Panc1 (cell line): ENCODE results near the gene FASTKD2. TPM values are rescaled to one million over a fixed set of nuclear protein-coding genes. Genes with fewer than 3 reads are reported as not detected.
"Not testable (repeated sequence)": the region's sequence is repeated elsewhere in the genome, so short reads cannot be mapped to it uniquely, and the experiment has no call there.

Experiments
- ATAC-seq: fragments of 200-7000 bp; cut with Tn5 transposase; 2 replicates; pipeline ENCODE4 v1.9.1; 2020; ENCODE audit warnings: mild to moderate bottlenecking, moderate library complexity
- BruUV-seq: library from RNA; stranded (reverse); fragments of 400-500 nt; replicated peaks from 2 replicates; lab custom pipeline; 2021; lab: Mats Ljungman, UMichigan
- CTCF ChIA-PET: fragments of 300-600 bp; sonication (Branson Sonifier 250); formaldehyde crosslinking; loops from one replicate; lab custom pipeline; 2022; ENCODE audit warnings: antibody characterized with exemption; lab: Charles Lee
- POLR2A ChIA-PET: fragments of 300-600 bp; sonication (Branson Sonifier 250); formaldehyde crosslinking; loops from one replicate; lab custom pipeline; 2022; ENCODE audit warnings: antibody characterized with exemption; lab: Charles Lee
- DNase-seq: peaks from one replicate; pipeline ENCODE4 v3.0.0-alpha.2; 2010; ENCODE audit warnings: low read depth, low spot score
- H3K27ac ChIP-seq: 2 replicates; pipeline ENCODE4 v1.5.1; 2011; ENCODE audit warnings: mild to moderate bottlenecking, low read length, inconsistent platforms
- H3K27me3 ChIP-seq: fragments of 200-500 bp; sonication (Bioruptor generic); 2 replicates; pipeline ENCODE4 v1.6.0; 2014; ENCODE audit warnings: low read length, inconsistent platforms; ENCODE audit not compliant: control insufficient read depth, insufficient read depth
- H3K36me3 ChIP-seq: fragments of 200-500 bp; sonication (Bioruptor generic); 2 replicates; pipeline ENCODE4 v1.5.1; 2014; ENCODE audit warnings: inconsistent platforms, mild to moderate bottlenecking, low read length, moderate library complexity; ENCODE audit not compliant: control insufficient read depth, insufficient read depth
- H3K4me1 ChIP-seq: 2 replicates; pipeline ENCODE4 v1.5.1; 2011; ENCODE audit warnings: inconsistent platforms, mild to moderate bottlenecking, low read length, moderate library complexity; ENCODE audit not compliant: control insufficient read depth, insufficient read depth
- H3K4me3 ChIP-seq, 2 experiments: 2 replicates each; pipeline ENCODE4 v1.5.1; 2011 to 2012; ENCODE audit warnings: low read depth in 2 of 2, low read length in 2 of 2, mild to moderate bottlenecking in 2 of 2, inconsistent platforms in 1 of 2, moderate library complexity in 1 of 2
- H3K9me3 ChIP-seq: fragments of 200-500 bp; sonication (Bioruptor generic); 2 replicates; pipeline ENCODE4 v1.5.1; 2014; ENCODE audit warnings: low read depth, mild to moderate bottlenecking, inconsistent platforms, low read length, moderate library complexity; ENCODE audit not compliant: control insufficient read depth, insufficient read depth
- POLR2AphosphoS5 ChIP-seq: IDR thresholded peaks from 2 replicates; pipeline ENCODE4 v1.6.1; 2012; ENCODE audit warnings: mild to moderate bottlenecking, low read depth, low read length, moderate library complexity
- SIN3A ChIP-seq: IDR thresholded peaks from 2 replicates; pipeline ENCODE4 v1.6.1; 2012; ENCODE audit warnings: low read depth, mild to moderate bottlenecking, low read length, moderate library complexity, borderline replicate concordance; ENCODE audit not compliant: insufficient read depth
- in situ Hi-C: cut with HindIII; loops from 2 replicates; pipeline ENCODE4 v1.10.0; 2016; ENCODE audit warnings: low sequenced_read_pairs, low pct_unique_long_range_greater_than_20kb
- intact Hi-C: fragments of 100-400 bp; cut with micrococcal nuclease; formaldehyde crosslinking; loops from one replicate; pipeline ENCODE4 v1.10.0; 2022; ENCODE audit not compliant: unreplicated experiment
- total RNA-seq: library from RNA; stranded (reverse); gene quantifications from one replicate; pipeline ENCODE4 v1.2.1, GENCODE V29; 2021; ENCODE audit not compliant: unreplicated experiment
- TF ChIP-seq, protein P1 (sequence below), 2 experiments: IDR thresholded peaks; 2 replicates each; pipeline ENCODE4 v1.6.1; 2011 to 2012; ENCODE audit warnings: low read depth in 2 of 2, control low read depth in 1 of 2, low read length in 1 of 2, mild to moderate bottlenecking in 1 of 2, moderate library complexity in 1 of 2; ENCODE audit not compliant: insufficient read depth in 1 of 2
- TF ChIP-seq, protein P2 (sequence below): fragments of 450-650 bp; IDR thresholded peaks from 2 replicates; pipeline ENCODE4 v1.5.1; 2017; ENCODE audit warnings: mild to moderate bottlenecking

FASTKD2 gene
- total RNA-seq, 1 experiment from 2014 or later = 20.5 TPM

DNA sequence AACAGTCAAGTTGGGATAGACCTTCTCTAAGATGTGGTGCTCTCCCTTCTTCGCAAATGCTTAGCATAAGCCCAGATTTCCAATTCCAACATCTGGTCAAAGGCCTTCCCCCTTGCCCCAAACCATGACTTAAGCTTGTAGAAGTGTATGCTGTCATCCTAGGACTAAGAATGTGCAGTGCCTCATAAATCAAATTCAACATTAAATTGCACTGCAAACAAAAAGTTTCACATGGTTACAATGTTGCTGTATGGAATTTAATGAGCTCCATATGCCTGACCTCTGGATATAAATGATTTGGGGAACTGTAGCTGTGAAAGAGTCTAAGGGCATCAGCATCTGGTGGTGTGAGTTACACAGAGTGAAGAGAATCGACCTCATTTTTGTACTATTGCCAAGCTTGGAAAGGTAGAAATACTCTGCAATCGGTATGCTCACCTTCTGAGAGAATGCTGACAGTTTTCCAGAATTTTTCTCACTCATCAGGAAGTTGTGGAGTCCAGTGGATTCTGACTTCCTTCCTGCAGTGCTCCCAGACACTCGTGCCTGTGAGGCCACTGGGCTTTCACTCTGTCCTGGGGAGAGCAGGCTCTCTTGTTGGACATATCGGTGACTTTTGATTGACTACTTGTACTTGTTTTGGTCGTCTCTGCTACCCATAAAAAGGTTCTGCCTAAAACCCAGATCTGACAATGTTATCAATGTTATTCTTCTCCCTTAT lies 40.6 kb downstream of the FASTKD2 start:
- Histone ChIP-seq H3K36me3 (no peaks in the 10 kb centered on the region), H3K27ac (no peak overlapping the region), H3K9me3 (no peaks in the 10 kb centered on the region), H3K27me3 (no peaks in the 10 kb centered on the region), H3K4me3 (no peak overlapping the region), H3K4me1 (no peaks in the 10 kb centered on the region)
- ATAC-seq = no peak
- TF ChIP-seq POLR2AphosphoS5 (no peak), SIN3A (no peak)
- TF ChIP-seq, protein P1, sequence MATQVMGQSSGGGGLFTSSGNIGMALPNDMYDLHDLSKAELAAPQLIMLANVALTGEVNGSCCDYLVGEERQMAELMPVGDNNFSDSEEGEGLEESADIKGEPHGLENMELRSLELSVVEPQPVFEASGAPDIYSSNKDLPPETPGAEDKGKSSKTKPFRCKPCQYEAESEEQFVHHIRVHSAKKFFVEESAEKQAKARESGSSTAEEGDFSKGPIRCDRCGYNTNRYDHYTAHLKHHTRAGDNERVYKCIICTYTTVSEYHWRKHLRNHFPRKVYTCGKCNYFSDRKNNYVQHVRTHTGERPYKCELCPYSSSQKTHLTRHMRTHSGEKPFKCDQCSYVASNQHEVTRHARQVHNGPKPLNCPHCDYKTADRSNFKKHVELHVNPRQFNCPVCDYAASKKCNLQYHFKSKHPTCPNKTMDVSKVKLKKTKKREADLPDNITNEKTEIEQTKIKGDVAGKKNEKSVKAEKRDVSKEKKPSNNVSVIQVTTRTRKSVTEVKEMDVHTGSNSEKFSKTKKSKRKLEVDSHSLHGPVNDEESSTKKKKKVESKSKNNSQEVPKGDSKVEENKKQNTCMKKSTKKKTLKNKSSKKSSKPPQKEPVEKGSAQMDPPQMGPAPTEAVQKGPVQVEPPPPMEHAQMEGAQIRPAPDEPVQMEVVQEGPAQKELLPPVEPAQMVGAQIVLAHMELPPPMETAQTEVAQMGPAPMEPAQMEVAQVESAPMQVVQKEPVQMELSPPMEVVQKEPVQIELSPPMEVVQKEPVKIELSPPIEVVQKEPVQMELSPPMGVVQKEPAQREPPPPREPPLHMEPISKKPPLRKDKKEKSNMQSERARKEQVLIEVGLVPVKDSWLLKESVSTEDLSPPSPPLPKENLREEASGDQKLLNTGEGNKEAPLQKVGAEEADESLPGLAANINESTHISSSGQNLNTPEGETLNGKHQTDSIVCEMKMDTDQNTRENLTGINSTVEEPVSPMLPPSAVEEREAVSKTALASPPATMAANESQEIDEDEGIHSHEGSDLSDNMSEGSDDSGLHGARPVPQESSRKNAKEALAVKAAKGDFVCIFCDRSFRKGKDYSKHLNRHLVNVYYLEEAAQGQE (IDR thresholded peaks at IDR 0.05; ENCODE audit: insufficient read depth in 1 of 2, low read depth in 2 of 2, low read length in 1 of 2) = no peak
- TF ChIP-seq, protein P2, sequence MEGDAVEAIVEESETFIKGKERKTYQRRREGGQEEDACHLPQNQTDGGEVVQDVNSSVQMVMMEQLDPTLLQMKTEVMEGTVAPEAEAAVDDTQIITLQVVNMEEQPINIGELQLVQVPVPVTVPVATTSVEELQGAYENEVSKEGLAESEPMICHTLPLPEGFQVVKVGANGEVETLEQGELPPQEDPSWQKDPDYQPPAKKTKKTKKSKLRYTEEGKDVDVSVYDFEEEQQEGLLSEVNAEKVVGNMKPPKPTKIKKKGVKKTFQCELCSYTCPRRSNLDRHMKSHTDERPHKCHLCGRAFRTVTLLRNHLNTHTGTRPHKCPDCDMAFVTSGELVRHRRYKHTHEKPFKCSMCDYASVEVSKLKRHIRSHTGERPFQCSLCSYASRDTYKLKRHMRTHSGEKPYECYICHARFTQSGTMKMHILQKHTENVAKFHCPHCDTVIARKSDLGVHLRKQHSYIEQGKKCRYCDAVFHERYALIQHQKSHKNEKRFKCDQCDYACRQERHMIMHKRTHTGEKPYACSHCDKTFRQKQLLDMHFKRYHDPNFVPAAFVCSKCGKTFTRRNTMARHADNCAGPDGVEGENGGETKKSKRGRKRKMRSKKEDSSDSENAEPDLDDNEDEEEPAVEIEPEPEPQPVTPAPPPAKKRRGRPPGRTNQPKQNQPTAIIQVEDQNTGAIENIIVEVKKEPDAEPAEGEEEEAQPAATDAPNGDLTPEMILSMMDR = no peak
- CTCF ChIA-PET = no interaction called here
- intact Hi-C loops (loop anchor here (10.0 kb wide), 1 partner anchor 359 kb away; the partner anchor contains the start of gene KLF7), in situ Hi-C loops (no loop called here)
- DNase-seq = no peak
- POLR2A ChIA-PET = no interaction called here
- BruUV-seq = no TSS peak

DNA sequence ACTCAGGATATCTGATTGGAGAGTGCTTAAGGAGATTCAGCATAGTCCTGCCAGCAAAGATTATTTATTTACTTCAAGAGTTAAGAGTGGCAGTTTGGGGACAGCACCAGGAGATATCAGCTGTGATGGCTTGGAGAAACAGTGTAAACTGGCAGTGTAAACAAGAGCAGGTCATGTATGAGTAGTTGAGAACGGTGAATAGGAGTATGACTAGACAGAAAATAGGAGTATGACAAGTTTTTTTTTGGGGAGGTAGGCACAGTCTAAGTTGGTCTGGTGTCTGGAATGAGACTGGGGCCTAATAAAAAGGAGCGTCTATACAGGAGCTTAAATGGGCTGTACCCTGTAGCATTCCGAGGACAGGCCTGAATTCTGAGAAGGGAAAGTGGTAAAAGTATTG lies 42.2 kb downstream of the FASTKD2 start:
- H3K36me3 ChIP-seq, H3K27ac ChIP-seq, H3K4me1 ChIP-seq, CTCF ChIA-PET, in situ Hi-C loops, H3K27me3 ChIP-seq, H3K4me3 ChIP-seq, BruUV-seq, DNase-seq, ATAC-seq, POLR2A ChIA-PET, H3K9me3 ChIP-seq: not testable (repeated sequence)
- intact Hi-C loops = loop anchor here (10.0 kb wide), 1 partner anchor 357 kb away; the partner anchor contains the start of gene KLF7

DNA sequence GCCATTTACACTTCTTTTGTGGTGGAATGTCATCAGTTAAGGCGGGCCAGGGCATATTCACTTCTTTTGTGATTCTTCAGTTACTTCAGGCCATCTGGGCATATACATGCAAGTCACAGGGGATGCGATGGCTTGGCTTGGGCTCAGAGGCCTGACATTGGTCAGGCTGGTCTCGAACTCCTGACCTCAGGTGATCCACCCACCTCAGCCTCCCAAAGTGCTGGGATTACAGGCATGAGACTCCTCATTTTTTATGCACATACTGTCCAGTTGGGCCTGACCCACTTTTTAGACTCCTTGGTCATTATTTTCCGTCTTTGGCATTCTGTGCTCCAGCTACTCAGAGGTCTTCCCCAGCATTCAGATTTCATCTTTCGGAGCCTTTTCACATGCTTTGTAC lies 47.1 kb downstream of the FASTKD2 start:
- CTCF ChIA-PET, H3K4me3 ChIP-seq, H3K4me1 ChIP-seq, POLR2A ChIA-PET, H3K27ac ChIP-seq, H3K27me3 ChIP-seq, H3K36me3 ChIP-seq, intact Hi-C loops, ATAC-seq, DNase-seq, BruUV-seq, H3K9me3 ChIP-seq, in situ Hi-C loops: not testable (repeated sequence)
